Measurements from ENCODE around the gene LATS1.

LATS1 gene

DNA sequence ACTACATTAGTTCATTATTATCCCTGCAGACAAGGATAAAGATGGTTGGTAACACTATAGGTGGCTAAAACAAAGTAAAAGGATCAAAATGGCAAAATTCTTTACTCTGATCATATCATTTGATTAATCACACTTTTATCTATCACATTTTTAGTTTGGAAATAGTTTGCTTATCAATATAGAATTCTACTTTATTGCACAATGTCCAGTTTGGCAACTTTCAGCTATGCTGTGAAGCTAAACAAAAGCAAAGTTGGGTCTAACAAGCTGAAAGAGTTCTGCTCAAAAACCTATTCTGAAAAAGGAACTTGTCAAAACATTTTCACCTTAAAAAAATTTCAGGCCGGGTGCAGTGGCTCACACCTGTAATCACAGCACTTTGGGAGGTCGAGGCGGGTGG lies 7.9 kb upstream of the LATS1 start:
- Histone ChIP-seq H3K4me3 (ENCODE audit: low read length) (no peak overlapping the region), H3K36me3 (ENCODE audit: control insufficient read depth, low read depth, low read length) (peaks cover 49% of the 10 kb centered on the region), H3K9ac (ENCODE audit: low read length) (no peak overlapping the region), H3K9me3 (ENCODE audit: control insufficient read depth, low read depth, low read length) (no peaks in the 10 kb centered on the region), H3K27ac (ENCODE audit: low read length) (no peak overlapping the region), H3K4me1 (ENCODE audit: control insufficient read depth, low read depth, low read length) (no peaks in the 10 kb centered on the region), H3K27me3 (ENCODE audit: control insufficient read depth, insufficient read depth, low read length) (no peaks in the 10 kb centered on the region)

DNA sequence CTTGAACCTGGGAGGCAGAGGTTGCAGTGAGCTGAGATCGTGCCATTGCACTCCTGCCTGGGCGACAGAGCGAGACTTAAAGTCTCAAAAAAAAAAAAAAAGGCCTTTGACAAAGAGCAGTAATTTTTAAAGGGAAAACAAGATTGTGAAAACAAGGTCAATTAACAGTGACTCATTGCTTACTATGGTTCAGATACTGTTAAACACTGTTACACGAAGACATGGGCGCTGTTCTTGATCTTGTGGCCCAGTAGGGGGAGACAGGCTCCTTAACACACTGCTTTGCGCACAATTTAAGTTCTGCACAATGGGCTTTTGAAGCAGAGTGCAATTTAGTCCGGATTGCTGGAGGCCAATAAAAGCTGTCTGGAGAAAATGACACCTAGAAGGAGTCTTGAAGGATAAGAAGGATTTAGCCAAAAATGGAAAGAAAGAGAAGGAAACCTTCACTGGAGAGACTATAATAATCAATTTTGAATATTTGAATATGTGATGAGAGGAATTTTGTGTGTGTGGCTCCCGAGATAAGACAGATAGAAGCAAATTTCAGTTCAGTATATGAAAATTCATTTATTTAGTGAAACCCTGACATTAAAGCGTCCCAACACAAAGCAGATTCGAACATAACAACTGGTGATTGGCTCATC lies 6.0 kb upstream of the LATS1 start:
- H3K4me1 ChIP-seq (ENCODE audit: control insufficient read depth, low read depth, low read length) = no peaks in the 10 kb centered on the region
- H3K9me3 ChIP-seq (ENCODE audit: control insufficient read depth, low read depth, low read length) = no peaks in the 10 kb centered on the region
- peaks cover 30% of the 10 kb centered on the region for H3K36me3 ChIP-seq (ENCODE audit: control insufficient read depth, low read depth, low read length)
- no peak overlapping the region for H3K9ac ChIP-seq (ENCODE audit: low read length)
- H3K27ac ChIP-seq (ENCODE audit: low read length) = no peak overlapping the region
- no peaks in the 10 kb centered on the region for H3K27me3 ChIP-seq (ENCODE audit: control insufficient read depth, insufficient read depth, low read length)
- H3K4me3 ChIP-seq (ENCODE audit: low read length) = no peak overlapping the region

DNA sequence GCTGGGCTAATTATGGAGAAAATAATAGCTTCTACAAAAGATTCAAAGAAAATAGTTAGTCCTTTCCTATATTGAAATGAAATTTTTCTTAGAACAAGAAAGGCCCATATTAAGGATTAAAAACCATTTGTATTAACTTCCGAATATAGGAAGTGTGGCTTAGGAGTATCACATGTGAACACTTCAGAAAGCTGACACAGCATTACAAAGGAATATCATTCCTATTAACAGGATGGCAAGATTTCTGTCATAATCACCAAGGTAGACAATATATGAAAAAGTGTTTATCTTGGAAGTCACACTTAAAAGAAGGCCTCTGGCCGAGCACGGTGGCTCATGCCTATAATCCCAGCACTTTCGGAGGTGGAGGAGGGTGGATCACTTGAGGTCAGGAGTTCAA lies 5.4 kb upstream of the LATS1 start:
- Histone ChIP-seq H3K9ac (ENCODE audit: low read length) (no peak overlapping the region), H3K4me3 (ENCODE audit: low read length) (no peak overlapping the region), H3K9me3 (ENCODE audit: control insufficient read depth, low read depth, low read length) (no peaks in the 10 kb centered on the region), H3K27me3 (ENCODE audit: control insufficient read depth, insufficient read depth, low read length) (no peaks in the 10 kb centered on the region), H3K4me1 (ENCODE audit: control insufficient read depth, low read depth, low read length) (no peaks in the 10 kb centered on the region), H3K36me3 (ENCODE audit: control insufficient read depth, low read depth, low read length) (peaks cover 24% of the 10 kb centered on the region), H3K27ac (ENCODE audit: low read length) (no peak overlapping the region)

DNA sequence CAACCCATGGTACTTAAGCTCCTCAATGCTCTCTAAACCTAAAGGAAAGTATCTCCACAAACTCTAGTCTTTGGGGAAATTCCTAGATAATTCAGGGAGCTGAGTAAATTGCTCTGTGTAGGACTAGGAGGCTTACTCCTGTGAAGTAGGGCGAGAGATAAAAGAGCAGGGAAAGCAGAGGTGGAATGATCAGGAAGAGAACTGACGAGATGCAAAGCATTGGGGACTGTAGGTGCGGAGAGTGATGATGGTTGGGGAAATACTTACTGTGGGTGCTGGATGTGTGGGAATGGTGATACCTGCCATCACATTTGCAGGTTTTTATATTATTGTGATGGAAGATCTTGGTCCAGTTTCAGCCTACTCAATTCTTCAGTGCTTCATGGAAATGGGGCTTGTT lies 1.6 kb upstream of the LATS1 start:
- Histone ChIP-seq H3K9me3 (ENCODE audit: control insufficient read depth, low read depth, low read length) (no peaks in the 10 kb centered on the region), H3K36me3 (ENCODE audit: control insufficient read depth, low read depth, low read length) (peaks cover 2% of the 10 kb centered on the region), H3K9ac (ENCODE audit: low read length) (no peak overlapping the region), H3K27me3 (ENCODE audit: control insufficient read depth, insufficient read depth, low read length) (no peaks in the 10 kb centered on the region), H3K27ac (ENCODE audit: low read length) (no peak overlapping the region), H3K4me1 (ENCODE audit: control insufficient read depth, low read depth, low read length) (peaks cover 14% of the 10 kb centered on the region), H3K4me3 (ENCODE audit: low read length) (no peak overlapping the region)

DNA sequence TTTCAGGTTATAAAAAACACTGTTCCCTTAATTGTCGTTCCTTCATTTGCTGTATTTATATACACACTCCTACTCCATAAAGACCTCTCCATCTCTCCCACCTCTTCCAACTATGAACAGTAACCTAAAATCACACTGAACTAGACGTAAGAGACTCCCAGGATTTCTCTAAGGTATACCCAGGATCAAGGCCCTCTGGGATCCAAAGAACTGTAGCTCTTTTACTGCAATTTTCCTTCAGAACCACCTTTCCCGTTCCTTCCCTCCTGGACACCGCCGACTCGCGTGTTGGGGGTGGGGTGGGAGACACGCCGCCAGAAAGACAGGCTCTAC lies 680 bp downstream of the LATS1 start:
- H3K36me3 ChIP-seq (ENCODE audit: control insufficient read depth, low read depth, low read length) = no peaks in the 10 kb centered on the region
- H3K27ac ChIP-seq (ENCODE audit: low read length) = peak overlapping the region; percentile 86
- peak overlapping the region; percentile 94 for H3K4me3 ChIP-seq (ENCODE audit: low read length)
- no peaks in the 10 kb centered on the region for H3K27me3 ChIP-seq (ENCODE audit: control insufficient read depth, insufficient read depth, low read length)
- peaks cover 14% of the 10 kb centered on the region for H3K4me1 ChIP-seq (ENCODE audit: control insufficient read depth, low read depth, low read length)
- H3K9ac ChIP-seq (ENCODE audit: low read length) = peak overlapping the region; percentile 97
- H3K9me3 ChIP-seq (ENCODE audit: control insufficient read depth, low read depth, low read length) = no peaks in the 10 kb centered on the region

DNA sequence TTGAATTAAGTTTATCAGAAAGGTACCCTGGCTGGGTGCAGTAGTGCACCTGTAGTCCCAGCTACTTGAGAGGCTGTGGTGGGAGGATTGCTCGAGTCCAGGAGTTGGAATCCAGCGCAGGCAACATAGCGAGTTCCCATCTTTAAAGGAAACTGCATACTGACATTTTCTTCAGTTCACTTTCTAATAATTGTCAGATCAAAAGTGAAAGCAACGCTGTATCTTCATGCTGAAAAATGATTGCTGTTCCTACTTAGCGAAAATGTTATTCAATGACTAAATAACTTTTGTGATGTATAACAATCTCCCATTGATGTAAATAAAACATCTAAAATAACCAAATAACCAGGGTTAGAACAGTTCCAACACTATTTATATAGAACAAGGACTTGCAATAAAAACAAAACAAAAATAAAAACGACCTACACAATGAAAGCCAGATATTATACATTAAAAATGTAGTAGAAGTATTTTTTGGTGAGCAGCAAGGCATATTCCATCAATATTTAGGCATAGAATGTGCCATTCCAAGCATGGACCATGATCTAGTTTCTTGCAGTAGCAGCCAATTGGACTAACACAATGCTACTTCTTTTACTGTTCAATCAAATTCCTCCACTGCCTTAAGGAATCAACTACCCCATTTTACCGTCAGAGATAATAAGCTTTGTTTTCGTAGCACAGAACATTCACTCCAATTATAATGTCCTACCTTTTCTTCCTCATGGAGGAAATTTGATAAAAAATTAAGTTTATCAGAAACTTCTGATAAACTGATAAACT lies 1.5 kb downstream of the LATS1 start:
- peaks cover 14% of the 10 kb centered on the region for H3K4me1 ChIP-seq (ENCODE audit: control insufficient read depth, low read depth, low read length)
- H3K27ac ChIP-seq (ENCODE audit: low read length) = no peak overlapping the region
- no peaks in the 10 kb centered on the region for H3K9me3 ChIP-seq (ENCODE audit: control insufficient read depth, low read depth, low read length)
- no peaks in the 10 kb centered on the region for H3K27me3 ChIP-seq (ENCODE audit: control insufficient read depth, insufficient read depth, low read length)
- H3K4me3 ChIP-seq (ENCODE audit: low read length) = peak overlapping the region; percentile 94
- peak overlapping the region; percentile 97 for H3K9ac ChIP-seq (ENCODE audit: low read length)
- H3K36me3 ChIP-seq (ENCODE audit: control insufficient read depth, low read depth, low read length) = no peaks in the 10 kb centered on the region

DNA sequence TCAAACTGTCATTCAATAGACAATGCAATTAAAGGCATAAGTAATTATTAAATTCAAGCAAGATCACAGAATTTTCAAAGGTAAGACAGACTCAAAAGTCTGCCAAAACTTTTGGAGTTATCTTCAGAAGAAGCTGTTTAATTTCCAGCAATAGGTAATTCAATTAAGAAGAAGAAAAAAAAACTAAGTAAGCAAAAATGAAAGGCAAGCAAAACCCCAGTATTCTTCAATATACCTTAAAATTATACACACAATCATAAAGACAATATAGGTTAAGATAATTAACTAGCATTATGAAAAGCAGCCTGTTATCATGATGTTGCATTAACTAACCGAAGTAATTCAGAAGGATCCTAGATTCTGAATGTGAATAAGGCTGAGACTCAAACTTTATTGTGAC lies 3.5 kb downstream of the LATS1 start:
- Histone ChIP-seq H3K9ac (ENCODE audit: low read length) (no peak overlapping the region), H3K36me3 (ENCODE audit: control insufficient read depth, low read depth, low read length) (no peaks in the 10 kb centered on the region), H3K27ac (ENCODE audit: low read length) (no peak overlapping the region), H3K27me3 (ENCODE audit: control insufficient read depth, insufficient read depth, low read length) (no peaks in the 10 kb centered on the region), H3K4me3 (ENCODE audit: low read length) (no peak overlapping the region), H3K4me1 (ENCODE audit: control insufficient read depth, low read depth, low read length) (peaks cover 14% of the 10 kb centered on the region), H3K9me3 (ENCODE audit: control insufficient read depth, low read depth, low read length) (no peaks in the 10 kb centered on the region)

DNA sequence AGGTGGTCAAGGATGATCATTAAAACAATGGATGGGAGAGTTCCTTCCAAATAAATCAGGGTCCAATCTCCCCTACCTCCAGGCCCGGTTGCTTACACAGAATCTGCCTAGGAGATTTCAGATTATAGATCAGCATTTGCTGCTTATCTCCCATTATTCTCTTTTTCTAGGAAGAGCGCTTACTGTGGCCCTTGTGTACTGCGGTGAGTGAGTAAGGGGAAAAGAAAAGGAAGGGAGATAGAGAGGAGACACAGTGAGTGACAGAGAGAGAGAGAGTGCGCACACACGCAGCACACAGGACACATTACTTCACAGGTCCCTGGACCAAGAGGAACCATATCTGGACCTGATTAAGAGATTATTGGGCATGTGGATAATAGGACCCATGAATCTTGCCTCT lies 6.2 kb downstream of the LATS1 start:
- peaks cover 20% of the 10 kb centered on the region for H3K4me1 ChIP-seq (ENCODE audit: control insufficient read depth, low read depth, low read length)
- no peaks in the 10 kb centered on the region for H3K9me3 ChIP-seq (ENCODE audit: control insufficient read depth, low read depth, low read length)
- no peak overlapping the region for H3K27ac ChIP-seq (ENCODE audit: low read length)
- no peaks in the 10 kb centered on the region for H3K36me3 ChIP-seq (ENCODE audit: control insufficient read depth, low read depth, low read length)
- no peak overlapping the region for H3K9ac ChIP-seq (ENCODE audit: low read length)
- H3K4me3 ChIP-seq (ENCODE audit: low read length) = no peak overlapping the region
- H3K27me3 ChIP-seq (ENCODE audit: control insufficient read depth, insufficient read depth, low read length) = no peaks in the 10 kb centered on the region

DNA sequence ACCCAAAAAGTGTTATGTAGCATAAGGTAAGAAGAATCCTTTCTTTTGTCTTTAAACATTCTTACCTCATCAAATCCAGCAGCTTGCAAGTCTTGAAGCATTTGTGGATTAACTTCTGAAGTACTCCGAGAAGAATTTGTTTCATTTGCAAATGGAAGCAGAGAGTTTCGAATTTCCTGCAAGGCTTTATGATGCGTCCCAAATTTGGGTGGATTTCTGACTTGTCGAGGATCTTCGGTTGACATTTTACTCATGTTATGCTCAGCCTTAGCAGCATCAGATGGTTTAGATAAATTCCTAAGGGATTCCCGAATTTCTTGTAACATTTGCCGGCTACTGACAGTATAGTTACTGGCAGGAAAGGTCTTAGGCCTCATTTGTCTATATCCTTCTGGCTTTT lies 16.2 kb downstream of the LATS1 start:
- H3K9me3 ChIP-seq (ENCODE audit: control insufficient read depth, low read depth, low read length) = no peaks in the 10 kb centered on the region
- H3K9ac ChIP-seq (ENCODE audit: low read length) = peak overlapping the region; percentile 23
- H3K36me3 ChIP-seq (ENCODE audit: control insufficient read depth, low read depth, low read length) = peaks cover 10% of the 10 kb centered on the region
- peak overlapping the region; percentile 46 for H3K27ac ChIP-seq (ENCODE audit: low read length)
- H3K4me1 ChIP-seq (ENCODE audit: control insufficient read depth, low read depth, low read length) = peaks cover 9% of the 10 kb centered on the region
- H3K4me3 ChIP-seq (ENCODE audit: low read length) = peak overlapping the region; percentile 43
- no peaks in the 10 kb centered on the region for H3K27me3 ChIP-seq (ENCODE audit: control insufficient read depth, insufficient read depth, low read length)

DNA sequence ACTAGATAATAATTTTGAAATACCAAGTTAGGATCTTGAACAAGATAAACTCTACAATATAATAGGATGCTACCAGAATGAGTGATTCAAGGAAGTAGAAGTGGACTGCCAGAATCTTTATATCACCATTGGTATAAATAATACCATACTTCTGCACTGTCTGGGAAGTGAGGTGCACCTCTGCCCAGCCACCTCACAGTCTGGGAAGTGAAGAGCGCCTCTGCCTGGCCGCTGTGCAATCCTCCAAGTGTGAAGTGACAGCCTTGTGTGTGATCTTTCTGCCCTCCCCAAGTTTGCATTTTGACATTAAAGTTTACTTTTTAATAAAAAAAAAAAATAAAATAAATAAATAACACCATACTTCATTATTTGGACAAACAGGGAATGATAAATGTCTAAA lies 18.8 kb downstream of the LATS1 start:
- Histone ChIP-seq H3K9ac (ENCODE audit: low read length) (no peak overlapping the region), H3K27ac (ENCODE audit: low read length) (no peak overlapping the region), H3K36me3 (ENCODE audit: control insufficient read depth, low read depth, low read length) (peaks cover 21% of the 10 kb centered on the region), H3K4me1 (ENCODE audit: control insufficient read depth, low read depth, low read length) (peaks cover 9% of the 10 kb centered on the region), H3K27me3 (ENCODE audit: control insufficient read depth, insufficient read depth, low read length) (no peaks in the 10 kb centered on the region), H3K9me3 (ENCODE audit: control insufficient read depth, low read depth, low read length) (no peaks in the 10 kb centered on the region), H3K4me3 (ENCODE audit: low read length) (no peak overlapping the region)

DNA sequence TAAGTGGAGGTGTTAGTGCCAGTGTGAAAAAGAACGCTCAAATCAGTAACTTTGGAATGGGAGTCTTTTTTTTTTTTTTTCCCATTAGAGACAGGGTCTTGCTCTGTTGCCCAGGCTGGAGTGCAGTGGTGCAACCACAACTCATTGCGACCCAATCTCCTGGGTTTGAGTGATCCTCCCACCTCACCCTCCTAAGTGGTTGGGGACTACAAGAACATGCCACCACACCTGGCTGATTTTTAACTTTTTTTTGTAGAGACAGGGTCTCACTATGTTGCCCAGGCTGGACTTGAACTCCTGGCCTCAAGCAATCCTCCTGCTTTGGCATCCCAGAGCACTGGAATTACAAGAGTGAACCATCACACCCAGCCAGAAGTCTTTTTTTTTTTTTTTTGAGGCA lies 19.7 kb downstream of the LATS1 start:
- peaks cover 22% of the 10 kb centered on the region for H3K36me3 ChIP-seq (ENCODE audit: control insufficient read depth, low read depth, low read length)

DNA sequence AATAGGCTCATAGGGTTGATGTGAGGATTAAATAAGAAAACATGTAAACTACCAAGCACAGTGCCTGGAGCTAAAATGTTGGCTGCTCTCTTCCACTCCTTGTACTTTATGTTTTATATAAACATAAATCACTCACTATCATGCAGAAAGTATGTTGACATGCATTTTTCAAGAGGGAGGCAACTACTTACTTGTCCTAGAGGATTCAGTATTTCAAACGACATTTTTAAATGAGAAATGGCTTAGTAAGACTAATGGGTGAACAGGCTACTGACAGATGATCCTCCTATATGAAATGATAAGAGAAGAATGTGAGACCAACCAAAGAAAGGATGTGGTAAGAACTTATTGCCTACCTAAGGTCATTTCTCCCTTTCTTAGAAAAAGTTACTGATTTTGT lies 21.0 kb downstream of the LATS1 start:
- no peak overlapping the region for H3K9ac ChIP-seq (ENCODE audit: low read length)
- no peak overlapping the region for H3K27ac ChIP-seq (ENCODE audit: low read length)
- H3K36me3 ChIP-seq (ENCODE audit: control insufficient read depth, low read depth, low read length) = peaks cover 22% of the 10 kb centered on the region
- no peak overlapping the region for H3K4me3 ChIP-seq (ENCODE audit: low read length)
- H3K4me1 ChIP-seq (ENCODE audit: control insufficient read depth, low read depth, low read length) = peaks cover 7% of the 10 kb centered on the region
- no peaks in the 10 kb centered on the region for H3K9me3 ChIP-seq (ENCODE audit: control insufficient read depth, low read depth, low read length)
- no peaks in the 10 kb centered on the region for H3K27me3 ChIP-seq (ENCODE audit: control insufficient read depth, insufficient read depth, low read length)

More for the DNA sequence above, 19.7 kb downstream of the LATS1 start:
- Histone ChIP-seq H3K9me3 (ENCODE audit: control insufficient read depth, low read depth, low read length) (no peaks in the 10 kb centered on the region), H3K9ac (ENCODE audit: low read length) (no peak overlapping the region), H3K4me1 (ENCODE audit: control insufficient read depth, low read depth, low read length) (peaks cover 9% of the 10 kb centered on the region), H3K4me3 (ENCODE audit: low read length) (no peak overlapping the region), H3K27ac (ENCODE audit: low read length) (no peak overlapping the region), H3K27me3 (ENCODE audit: control insufficient read depth, insufficient read depth, low read length) (no peaks in the 10 kb centered on the region)
